HG03342 (cell line): ENCODE measurements around the gene CDHR3.
A peak's percentile ranks its signal among the peaks of the same experiment; 100 is the strongest.
"Not testable (repeated sequence)": the region's sequence is repeated elsewhere in the genome, so short reads cannot be mapped to it uniquely, and the experiment has no call there.

Source experiments
- ATAC-seq: cut with Tn5 transposase; IDR thresholded peaks from one replicate; pipeline ENCODE4 v1.9.1; 2021; ENCODE audit warnings: mild to moderate bottlenecking, moderate library complexity; ENCODE audit not compliant: unreplicated experiment

The CDHR3 gene

GRCh38 chr7:105963038-105963667 lies at the start of gene CDHR3:
CDHR3 (plus strand) TSS chr7:105963264; CDS start chr7:105963319, 55 bp downstream.
- ATAC-seq = no peak

DNA sequence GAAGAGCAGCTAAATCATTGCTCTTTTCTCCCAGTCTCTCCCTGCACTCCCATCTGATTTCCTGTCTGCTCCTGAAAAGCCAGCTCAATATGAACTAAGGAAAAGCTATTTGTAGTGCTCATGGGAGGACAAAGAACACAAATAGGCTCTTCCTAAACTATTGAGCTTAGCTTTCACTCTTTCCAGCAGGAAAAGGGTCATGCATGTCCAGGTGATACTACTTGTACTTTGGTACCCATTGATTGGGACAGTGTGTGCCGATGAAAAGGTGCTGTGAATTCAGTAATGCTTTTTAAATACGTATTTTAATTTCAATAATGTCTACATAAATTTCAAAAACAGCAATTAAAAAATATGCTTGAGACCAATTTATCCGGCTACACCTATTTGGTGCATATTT lies 49.1 kb upstream of the CDHR3 start:
- no peak for ATAC-seq

- ATAC-seq = no peak
Measured at GRCh38 chr7:105916603-105917002, 46.5 kb upstream of the CDHR3 start.

DNA sequence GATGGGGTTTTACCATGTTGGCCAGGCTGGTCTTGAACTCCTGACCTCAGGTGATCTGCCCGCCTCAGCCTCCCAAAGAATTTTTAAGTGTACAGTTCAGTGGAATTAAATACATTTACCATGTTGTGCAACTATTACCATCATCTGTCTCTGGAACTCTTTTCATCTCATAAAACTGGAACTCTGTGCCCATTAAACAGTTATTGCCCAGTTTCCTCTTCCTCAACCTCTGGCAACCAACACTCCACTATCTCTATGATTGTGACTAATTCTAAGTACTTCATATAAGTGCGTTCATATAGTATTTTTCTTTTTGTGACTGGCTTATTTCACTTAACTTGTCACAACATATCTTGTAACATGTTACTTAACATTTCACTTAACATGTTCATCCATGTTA lies 45.4 kb upstream of the CDHR3 start:
- no peak for ATAC-seq

GRCh38 chr7:105920766-105921165 lies 42.3 kb upstream of the CDHR3 start:
- no peak for ATAC-seq

- peak; percentile 31 for ATAC-seq
Measured at GRCh38 chr7:105924945-105925344, 38.1 kb upstream of the CDHR3 start.

DNA sequence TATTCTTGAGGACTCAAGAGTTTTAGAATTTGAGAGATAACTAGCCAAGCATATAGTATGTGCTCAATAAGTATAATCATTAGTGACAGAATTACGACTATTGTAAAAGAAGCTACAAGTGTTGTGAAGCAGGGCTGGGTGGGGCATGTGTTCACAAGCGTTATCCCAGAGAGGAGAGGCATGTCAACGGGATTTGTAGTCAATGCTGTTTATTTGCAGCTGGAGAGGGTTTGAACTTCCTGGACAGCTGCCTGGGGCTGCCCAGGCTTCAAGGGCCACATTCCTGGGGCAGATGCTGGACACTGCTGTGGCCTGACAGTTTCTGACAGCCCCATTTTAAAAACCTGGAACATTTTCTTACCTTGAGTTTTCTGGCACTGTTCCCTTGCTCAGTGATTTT lies 36.9 kb upstream of the CDHR3 start:
- ATAC-seq = no peak

- no peak for ATAC-seq
Measured at GRCh38 chr7:105931179-105931578, 31.9 kb upstream of the CDHR3 start.

- no peak for ATAC-seq
Measured at GRCh38 chr7:105932835-105933477, 30.1 kb upstream of the CDHR3 start.

DNA sequence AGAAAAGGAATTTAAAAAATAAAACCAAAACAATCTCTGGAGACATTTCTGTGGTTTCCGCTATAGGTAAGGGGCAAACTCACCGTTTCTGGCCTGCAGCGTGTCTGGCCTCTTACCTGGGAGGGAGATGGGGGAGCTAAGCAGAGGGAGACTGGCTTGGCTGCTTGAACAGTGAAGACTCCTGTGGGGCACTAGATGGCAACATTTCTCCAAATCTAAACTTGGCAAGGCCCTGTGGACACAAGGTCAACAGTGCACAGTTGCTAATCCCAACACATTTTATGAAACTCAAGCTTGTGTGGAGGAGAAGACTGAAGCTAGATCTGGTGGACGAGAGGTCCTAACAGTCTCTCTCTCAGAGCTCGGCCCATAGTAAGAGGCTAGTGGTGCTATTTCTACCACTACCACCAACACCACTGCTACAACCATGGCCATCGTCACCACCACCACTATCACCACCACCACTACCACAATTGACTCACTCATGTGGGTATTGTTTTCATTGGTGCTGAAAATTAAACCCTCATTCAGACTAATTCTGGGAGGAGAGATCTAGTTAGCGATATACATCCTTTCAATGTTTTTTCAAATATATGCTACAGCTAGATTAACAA lies 28.4 kb upstream of the CDHR3 start:
- ATAC-seq = no peak

- ATAC-seq = no peak
Measured at GRCh38 chr7:105935250-105935649, 27.8 kb upstream of the CDHR3 start.

GRCh38 chr7:105937411-105937810 lies 25.7 kb upstream of the CDHR3 start:
- no peak for ATAC-seq

DNA sequence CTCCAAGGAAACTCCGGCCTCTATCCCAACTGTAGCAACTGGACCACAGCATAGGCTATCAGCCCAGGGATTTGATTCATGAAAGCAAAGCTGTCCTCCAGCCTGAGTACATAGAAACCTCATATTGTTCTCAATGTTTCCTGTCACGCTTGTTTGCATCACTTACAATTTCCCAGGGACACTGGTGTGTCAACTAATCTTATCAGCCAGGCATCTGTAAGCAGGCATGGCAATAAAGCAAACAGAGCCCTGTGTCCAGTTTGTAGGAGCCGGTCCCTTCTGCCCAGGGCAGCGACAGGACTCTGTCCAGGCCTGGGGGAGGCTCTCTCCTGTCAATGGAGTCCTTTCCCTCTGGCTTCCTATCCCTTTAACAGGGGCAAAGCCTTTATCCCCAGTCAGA lies 23.0 kb upstream of the CDHR3 start:
- ATAC-seq = no peak

- ATAC-seq = no peak
Measured at GRCh38 chr7:105941596-105941995, 21.5 kb upstream of the CDHR3 start.

GRCh38 chr7:105943486-105943885 lies 19.6 kb upstream of the CDHR3 start:
- no peak for ATAC-seq

DNA sequence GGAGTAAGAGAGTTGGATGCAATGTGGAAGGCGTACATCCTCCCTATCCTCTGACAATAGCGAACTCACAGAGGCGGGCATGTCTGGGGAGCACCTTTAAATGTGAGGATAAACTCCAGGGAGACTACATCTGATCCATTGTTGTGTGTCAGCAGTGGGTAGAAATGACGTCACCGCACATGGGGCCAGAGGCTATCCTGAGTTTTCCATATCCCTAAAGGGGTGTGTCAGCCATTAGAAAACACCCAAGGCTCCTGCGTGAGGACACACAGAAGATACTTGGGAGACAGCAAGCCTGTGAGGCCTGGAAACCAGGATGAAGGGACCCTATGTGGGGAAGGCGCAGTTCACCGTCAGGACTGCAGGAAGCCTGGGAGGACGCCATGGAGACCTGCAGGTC lies 17.2 kb upstream of the CDHR3 start:
- ATAC-seq = no peak

- ATAC-seq = no peak
Measured at GRCh38 chr7:105951597-105951996, 11.5 kb upstream of the CDHR3 start.

GRCh38 chr7:105952917-105953595 lies 10.0 kb upstream of the CDHR3 start:
- ATAC-seq = no peak

DNA sequence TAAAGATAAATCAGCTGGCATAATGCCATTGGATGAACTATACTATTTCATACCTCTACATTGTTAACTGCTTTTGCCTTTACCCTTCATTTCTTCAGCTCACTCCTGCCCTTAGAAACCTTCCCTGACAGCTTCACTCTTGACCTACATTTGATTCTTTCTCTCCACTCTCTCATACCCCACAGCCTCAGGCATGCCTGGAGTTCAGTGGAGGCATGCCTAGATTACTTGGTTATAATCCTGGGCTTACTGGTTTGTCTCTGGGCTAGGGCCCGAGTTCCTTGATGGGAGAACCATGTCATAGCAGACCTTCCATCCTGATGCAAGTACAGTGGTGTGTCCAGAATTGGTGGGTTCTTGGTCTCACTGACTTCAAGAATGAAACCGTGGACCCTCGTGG lies 8.4 kb upstream of the CDHR3 start:
- ATAC-seq = no peak

DNA sequence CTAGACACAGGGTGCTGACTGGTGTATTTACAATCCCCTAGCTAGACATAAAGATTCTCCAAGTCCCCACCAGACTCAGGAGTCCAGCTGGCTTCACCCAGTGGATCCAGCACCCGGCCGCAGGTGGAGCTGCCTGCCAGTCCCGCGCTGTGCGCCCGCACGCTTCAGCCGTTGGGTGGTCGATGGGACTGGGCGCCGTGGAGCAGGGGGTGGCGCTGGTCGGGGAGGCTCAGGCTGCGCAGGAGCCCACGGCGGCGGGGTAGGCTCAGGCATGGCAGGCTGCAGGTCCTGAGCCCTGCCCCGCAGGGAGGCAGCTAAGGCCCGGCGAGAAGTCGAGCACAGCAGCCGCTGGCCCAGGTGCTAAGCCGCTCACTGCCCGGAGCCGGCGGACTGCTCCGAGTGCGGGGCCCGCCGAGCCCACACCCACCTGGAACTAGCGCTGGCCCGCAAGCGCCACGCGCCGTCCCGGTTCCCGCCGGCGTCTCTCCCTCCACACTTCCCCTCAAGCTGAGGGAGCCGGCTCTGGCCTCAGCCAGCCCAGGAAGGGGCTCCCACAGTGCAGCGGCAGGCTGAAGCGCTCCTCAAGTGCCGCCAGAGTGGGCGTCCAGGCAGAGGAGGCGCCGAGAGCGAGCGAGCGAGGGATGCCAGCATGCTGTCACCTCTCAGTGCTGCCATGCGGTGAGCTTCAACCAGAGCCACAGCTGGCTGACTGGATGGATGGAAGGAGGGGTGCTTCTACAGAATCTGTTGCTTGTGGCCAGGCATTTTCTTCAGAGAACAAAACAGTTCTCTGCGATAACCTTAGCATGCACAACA lies 7.2 kb upstream of the CDHR3 start:
- ATAC-seq = not testable (repeated sequence)

GRCh38 chr7:105958012-105958411 lies 5.1 kb upstream of the CDHR3 start:
- ATAC-seq = no peak
